Breast epithelium (tissue), 3 donors: ENCODE measurements around the gene PDLIM7.

Experiments
- CTCF ChIP-seq, 3 donors: fragments of 450-650 bp; IDR thresholded peaks; one replicate each; pipeline ENCODE4 v1.5.1; 2016 to 2017; ENCODE audit warnings: antibody characterized with exemption in 3 of 3, mild to moderate bottlenecking in 3 of 3, moderate library complexity in 3 of 3
- POLR2A ChIP-seq: fragments of 450-650 bp; IDR thresholded peaks from one replicate; pipeline ENCODE4 v1.6.1; 2016; ENCODE audit warnings: antibody characterized with exemption, mild to moderate bottlenecking, moderate library complexity

GRCh38 chr5:177513500-177513899 lies 16.1 kb upstream of the PDLIM7 start:
- no peak for TF ChIP-seq POLR2A
- TF ChIP-seq CTCF (IDR thresholded peaks at IDR 0.05) = no peak
